Skeletal muscle satellite cell (primary cell): ENCODE results near the gene C3orf20. TPM values are rescaled to one million over a fixed set of nuclear protein-coding genes. Genes with fewer than 3 reads are reported as not detected.

Experiments
- H3K27me3 ChIP-seq: 2 replicates; pipeline ENCODE4 v1.7.0; 2013; ENCODE audit warnings: low read length; ENCODE audit not compliant: control insufficient read depth, insufficient read depth
- H3K36me3 ChIP-seq: 2 replicates; pipeline ENCODE4 v1.7.0; 2013; ENCODE audit warnings: mild to moderate bottlenecking, control low read depth, low read length; ENCODE audit not compliant: insufficient read depth
- H3K4me1 ChIP-seq: 2 replicates; pipeline ENCODE4 v1.7.0; 2013; ENCODE audit warnings: low read length; ENCODE audit not compliant: control insufficient read depth, insufficient read depth
- H3K4me2 ChIP-seq: 2 replicates; pipeline ENCODE4 v1.7.0; 2013; ENCODE audit warnings: mild to moderate bottlenecking, low read length
- H3K4me3 ChIP-seq: 2 replicates; pipeline ENCODE4 v1.7.0; 2013; ENCODE audit warnings: low read length
- H3K9ac ChIP-seq: 2 replicates; pipeline ENCODE4 v1.7.0; 2013; ENCODE audit warnings: mild to moderate bottlenecking, low read depth, low read length, moderate library complexity
- H3K9me3 ChIP-seq: replicated peaks from 2 replicates; pipeline ENCODE4 v1.7.0; 2013; ENCODE audit warnings: mild to moderate bottlenecking, control low read depth, low read length
- total RNA-seq: library from RNA; depleted of rRNA; stranded (reverse); fragments of >200 nt; gene quantifications from 2 replicates; pipeline ENCODE4 v1.2.3, GENCODE V29; 2012; rRNA removed

Gene C3orf20
- under 0.01 TPM in 1 of 2 replicates, not detected in the other for total RNA-seq

DNA sequence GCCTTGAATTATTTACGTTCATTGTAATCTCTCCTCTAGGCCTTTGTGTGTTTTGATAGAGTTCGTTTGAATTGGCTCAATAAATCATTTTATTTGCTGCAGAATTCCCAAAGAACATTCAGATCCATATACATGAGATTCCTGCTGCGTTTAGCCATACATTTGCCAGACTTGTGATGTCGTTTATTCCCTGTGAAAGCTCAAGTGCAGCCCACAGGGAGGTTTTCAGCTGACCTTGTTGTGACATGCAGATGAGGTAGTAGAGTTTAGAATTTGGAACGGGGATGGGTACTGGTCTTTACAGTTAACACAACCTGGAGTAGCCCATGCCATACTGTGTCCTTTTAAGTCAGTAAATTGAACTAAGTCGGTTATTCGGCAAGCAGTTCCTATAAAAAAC lies at the start of gene C3orf20:
Gene C3orf20, plus strand, starts transcription at position 301 of the 400 bp plus-strand sequence. CDS start 7,573 bp downstream, outside the sequence.
- H3K4me3 ChIP-seq, result no peak within 1 kb of the TSS
- peaks cover 30% of the 10 kb centered on the region for H3K36me3 ChIP-seq
- no peaks in the 10 kb centered on the region for H3K9me3 ChIP-seq
- no peak within 1 kb of the TSS for H3K9ac ChIP-seq
- H3K4me1 ChIP-seq, result no peaks in the 10 kb centered on the region
- no peak within 1 kb of the TSS for H3K4me2 ChIP-seq
- H3K27me3 ChIP-seq, result no peaks in the 10 kb centered on the region

GRCh38 chr3:14625443-14625842 lies 49.5 kb upstream of the C3orf20 start:
- no peaks in the 10 kb centered on the region for H3K4me1 ChIP-seq
- no peaks in the 10 kb centered on the region for H3K36me3 ChIP-seq
- no peak overlapping the region for H3K4me3 ChIP-seq
- no peak overlapping the region for H3K4me2 ChIP-seq
- H3K27me3 ChIP-seq, result peaks cover 35% of the 10 kb centered on the region
- no peaks in the 10 kb centered on the region for H3K9me3 ChIP-seq
- no peak overlapping the region for H3K9ac ChIP-seq

GRCh38 chr3:14627815-14628214 lies 47.1 kb upstream of the C3orf20 start:
- Histone ChIP-seq H3K36me3 (no peaks in the 10 kb centered on the region), H3K27me3 (peaks cover 28% of the 10 kb centered on the region), H3K4me2 (no peak overlapping the region), H3K4me1 (no peaks in the 10 kb centered on the region), H3K9me3 (no peaks in the 10 kb centered on the region), H3K9ac (no peak overlapping the region), H3K4me3 (no peak overlapping the region)

GRCh38 chr3:14628406-14628805 lies 46.5 kb upstream of the C3orf20 start:
- H3K4me3 ChIP-seq, result no peak overlapping the region
- H3K9me3 ChIP-seq, result no peaks in the 10 kb centered on the region
- H3K27me3 ChIP-seq, result peaks cover 22% of the 10 kb centered on the region
- no peaks in the 10 kb centered on the region for H3K36me3 ChIP-seq
- H3K9ac ChIP-seq, result no peak overlapping the region
- no peak overlapping the region for H3K4me2 ChIP-seq
- no peaks in the 10 kb centered on the region for H3K4me1 ChIP-seq

DNA sequence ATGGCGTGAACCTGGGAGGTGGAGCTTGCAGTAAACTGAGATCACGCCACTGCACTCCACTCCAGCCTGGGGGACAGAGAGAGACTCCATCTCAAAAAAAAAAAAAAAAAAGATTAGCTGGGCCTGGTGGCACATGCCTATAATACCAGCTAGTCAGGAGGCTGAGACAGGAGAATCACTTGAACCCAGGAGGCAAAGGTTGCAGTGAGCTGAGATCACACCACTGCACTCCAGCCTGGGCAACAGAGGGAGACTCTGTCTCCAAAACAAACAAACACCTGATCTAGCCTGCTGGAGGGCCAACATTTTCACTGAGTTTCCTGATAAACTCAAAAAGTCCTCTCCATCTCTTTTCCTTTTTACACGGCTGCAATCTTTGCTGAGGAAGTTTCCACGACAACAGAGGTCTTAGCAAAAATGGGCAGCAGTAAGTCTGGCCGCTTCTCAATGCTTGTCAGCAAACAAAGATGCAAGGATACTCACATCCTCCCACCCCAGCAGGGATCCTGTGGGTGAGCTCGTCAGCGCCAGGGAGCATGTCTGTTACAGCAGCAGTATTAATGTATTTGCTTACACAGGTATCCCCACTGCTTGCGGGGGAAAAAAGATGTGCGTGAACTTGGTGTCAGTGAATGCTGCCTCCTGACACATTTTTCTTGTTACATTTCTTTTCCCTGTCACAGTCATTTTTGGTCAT lies 44.4 kb upstream of the C3orf20 start:
- H3K9me3 ChIP-seq, result no peaks in the 10 kb centered on the region

DNA sequence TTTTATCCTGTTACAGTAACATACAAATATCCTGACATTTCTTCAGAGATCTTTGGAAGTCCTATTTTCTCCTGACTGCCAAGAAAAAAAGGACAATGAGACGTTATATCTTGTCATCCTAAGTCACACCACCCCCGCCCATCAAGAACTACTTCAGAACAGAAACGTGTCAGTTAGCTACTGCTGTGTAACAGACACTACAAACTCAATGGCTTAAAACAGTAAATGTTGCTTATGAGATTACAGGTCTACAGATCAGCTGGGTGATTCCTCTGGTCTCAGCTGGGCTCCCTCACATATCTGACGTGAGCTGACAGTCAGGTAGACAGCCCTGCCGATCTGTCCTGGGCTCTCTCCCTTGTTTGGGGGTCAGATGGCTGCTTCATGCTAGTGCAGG lies 43.8 kb upstream of the C3orf20 start:
- Histone ChIP-seq H3K27me3 (peaks cover 18% of the 10 kb centered on the region), H3K9me3 (no peaks in the 10 kb centered on the region), H3K9ac (no peak overlapping the region), H3K36me3 (no peaks in the 10 kb centered on the region), H3K4me2 (no peak overlapping the region), H3K4me3 (no peak overlapping the region), H3K4me1 (no peaks in the 10 kb centered on the region)

More for the DNA sequence above, 44.4 kb upstream of the C3orf20 start:
- no peak overlapping the region for H3K4me2 ChIP-seq
- H3K4me3 ChIP-seq, result no peak overlapping the region
- no peaks in the 10 kb centered on the region for H3K36me3 ChIP-seq
- H3K27me3 ChIP-seq, result peaks cover 12% of the 10 kb centered on the region
- H3K4me1 ChIP-seq, result no peaks in the 10 kb centered on the region
- no peak overlapping the region for H3K9ac ChIP-seq

DNA sequence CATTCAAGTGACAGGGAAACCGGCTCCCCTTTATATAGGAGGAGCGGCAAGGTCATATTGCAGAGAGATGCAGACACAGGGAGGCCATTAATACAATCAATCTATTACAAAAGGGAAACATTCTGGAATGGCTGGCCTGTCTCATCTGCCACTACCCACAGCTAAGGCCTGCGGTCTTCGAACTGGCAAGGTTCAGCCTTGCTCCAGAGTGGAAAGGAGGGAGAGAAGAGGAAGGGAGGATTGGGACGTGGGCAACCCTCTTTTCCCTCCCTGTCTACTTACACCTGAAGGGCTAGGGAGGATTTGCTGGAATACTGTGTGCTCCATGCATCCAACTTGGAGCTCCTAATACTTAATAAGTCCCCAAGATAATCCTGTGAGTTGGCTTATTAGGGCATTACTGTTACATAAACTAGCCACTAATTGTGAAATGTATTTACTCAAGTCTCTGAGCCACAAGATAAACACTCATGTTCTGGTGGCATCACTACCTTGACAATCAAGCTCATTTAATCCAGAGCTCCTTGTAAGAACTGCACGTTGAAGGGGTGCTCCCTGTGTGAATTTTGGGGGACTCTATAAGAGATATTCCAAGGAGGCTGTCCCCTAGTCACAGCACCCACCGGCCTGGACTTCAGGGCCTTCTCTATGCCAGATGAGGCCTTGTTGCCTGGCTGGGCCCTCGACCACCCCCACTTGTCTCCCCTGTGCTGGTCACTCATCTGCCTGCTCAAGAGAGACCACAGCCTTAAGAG lies 43.1 kb upstream of the C3orf20 start:
- Histone ChIP-seq H3K27me3 (peaks cover 23% of the 10 kb centered on the region), H3K4me2 (no peak overlapping the region), H3K9me3 (no peaks in the 10 kb centered on the region), H3K36me3 (no peaks in the 10 kb centered on the region), H3K9ac (no peak overlapping the region), H3K4me3 (no peak overlapping the region), H3K4me1 (no peaks in the 10 kb centered on the region)

- Histone ChIP-seq H3K4me2 (no peak overlapping the region), H3K4me3 (no peak overlapping the region), H3K9ac (no peak overlapping the region), H3K27me3 (peaks cover 25% of the 10 kb centered on the region), H3K36me3 (no peaks in the 10 kb centered on the region), H3K9me3 (no peaks in the 10 kb centered on the region), H3K4me1 (no peaks in the 10 kb centered on the region)
These were observed 42.5 kb upstream of the C3orf20 start for GRCh38 chr3:14632442-14632930.

- Histone ChIP-seq H3K4me3 (no peak overlapping the region), H3K4me2 (no peak overlapping the region), H3K9me3 (no peaks in the 10 kb centered on the region), H3K36me3 (no peaks in the 10 kb centered on the region), H3K9ac (no peak overlapping the region), H3K4me1 (no peaks in the 10 kb centered on the region), H3K27me3 (peaks cover 28% of the 10 kb centered on the region)
These were observed 41.5 kb upstream of the C3orf20 start for GRCh38 chr3:14633417-14633816.

DNA sequence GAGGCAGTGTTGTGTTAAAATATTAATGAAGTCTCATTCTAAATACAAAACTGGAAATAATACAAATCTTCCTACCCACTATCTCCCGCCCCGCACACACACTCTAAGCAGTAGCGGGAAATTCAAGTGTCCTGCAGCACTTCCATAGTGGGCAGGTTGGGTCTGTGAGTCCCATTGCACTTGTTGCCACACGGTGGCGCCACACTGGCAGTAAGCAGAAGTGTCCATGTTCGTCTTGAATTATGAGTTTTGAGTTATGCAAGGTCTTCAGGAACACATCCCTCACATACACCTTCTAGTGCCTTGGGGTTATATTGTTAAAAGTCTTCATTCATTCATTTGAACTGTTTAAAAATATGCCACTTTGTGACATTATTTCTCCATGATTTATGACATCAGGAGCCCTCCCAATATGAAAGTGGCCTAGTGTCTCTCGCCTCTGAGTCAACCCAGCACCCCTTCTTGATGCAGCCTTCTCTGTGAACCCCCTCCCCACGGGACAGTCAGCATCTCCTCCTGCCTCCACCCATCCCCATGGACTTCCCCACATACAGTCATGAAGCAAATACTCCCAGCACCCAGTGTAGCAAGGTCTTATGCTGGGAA lies 41.0 kb upstream of the C3orf20 start:
- H3K4me1 ChIP-seq, result no peaks in the 10 kb centered on the region
- H3K4me3 ChIP-seq, result no peak overlapping the region
- H3K9me3 ChIP-seq, result no peaks in the 10 kb centered on the region
- H3K4me2 ChIP-seq, result no peak overlapping the region
- no peaks in the 10 kb centered on the region for H3K36me3 ChIP-seq
- peaks cover 27% of the 10 kb centered on the region for H3K27me3 ChIP-seq
- H3K9ac ChIP-seq, result no peak overlapping the region

GRCh38 chr3:14634763-14635400 lies 40.1 kb upstream of the C3orf20 start:
- no peak overlapping the region for H3K4me2 ChIP-seq
- H3K4me3 ChIP-seq, result no peak overlapping the region
- H3K36me3 ChIP-seq, result no peaks in the 10 kb centered on the region
- no peaks in the 10 kb centered on the region for H3K9me3 ChIP-seq
- H3K27me3 ChIP-seq, result peaks cover 34% of the 10 kb centered on the region
- no peaks in the 10 kb centered on the region for H3K4me1 ChIP-seq
- no peak overlapping the region for H3K9ac ChIP-seq
